ENCODE measurements around the gene ENTHD1. TPM values are rescaled to one million over a fixed set of nuclear protein-coding genes. Genes with fewer than 3 reads are reported as not detected.

ENTHD1 gene
- total RNA-seq, 1 donor from 2014 or later, result not detected

- Histone ChIP-seq H3K4me2 (no peak overlapping the region), H3K9me3 (ENCODE audit: low read depth) (no peaks in the 10 kb centered on the region), H3K79me2 (ENCODE audit: low read depth) (no peaks in the 10 kb centered on the region), H3F3A (ENCODE audit: low read depth) (no peaks in the 10 kb centered on the region), H3K4me1 (no peaks in the 10 kb centered on the region), H3K36me3 (no peaks in the 10 kb centered on the region), H3K4me3 (no peak overlapping the region), H3K9ac (no peak overlapping the region), H3K27ac (no peak overlapping the region), H2AFZ (replicated peaks) (no peak overlapping the region), H3K27me3 (no peaks in the 10 kb centered on the region), H4K20me1 (ENCODE audit: low read depth) (no peaks in the 10 kb centered on the region)
- DNase-seq (ENCODE audit: low spot score), result no peak
- H3K36me3 Mint-ChIP-seq, result no peaks in the 10 kb centered on the region
- TF ChIP-seq EZH2 (IDR thresholded peaks at IDR 0.05) (no peak), CTCF (IDR thresholded peaks at IDR 0.05) (no peak), EZH2phosphoT487 (IDR thresholded peaks at IDR 0.05) (no peak)
- peaks cover 4% of the 10 kb centered on the region for H3K4me1 Mint-ChIP-seq
- H3K4me3 Mint-ChIP-seq, result no peak overlapping the region
- H3K27me3 Mint-ChIP-seq (ENCODE audit: insufficient read depth, low read depth), result peaks cover 11% of the 10 kb centered on the region
- H3K9me3 Mint-ChIP-seq, result no peaks in the 10 kb centered on the region
- no peak overlapping the region for H3K27ac Mint-ChIP-seq
These were observed 30.7 kb upstream of the ENTHD1 start for GRCh38 chr22:39924286-39924685.

- H3K36me3 ChIP-seq, result no peaks in the 10 kb centered on the region
- no peak for DNase-seq (ENCODE audit: low spot score)
- no peak overlapping the region for H3K27ac Mint-ChIP-seq
- H3K4me1 Mint-ChIP-seq, result peaks cover 4% of the 10 kb centered on the region
- H3K27me3 Mint-ChIP-seq (ENCODE audit: insufficient read depth, low read depth), result peaks cover 11% of the 10 kb centered on the region
- H3K36me3 Mint-ChIP-seq, result no peaks in the 10 kb centered on the region
- no peaks in the 10 kb centered on the region for H3K4me1 ChIP-seq
- no peaks in the 10 kb centered on the region for H3K79me2 ChIP-seq (ENCODE audit: low read depth)
- H3K4me3 Mint-ChIP-seq, result no peak overlapping the region
- H3F3A ChIP-seq (ENCODE audit: low read depth), result no peaks in the 10 kb centered on the region
- H3K27me3 ChIP-seq, result no peaks in the 10 kb centered on the region
- no peak overlapping the region for H3K9ac ChIP-seq
- TF ChIP-seq CTCF (IDR thresholded peaks at IDR 0.05) (no peak), EZH2phosphoT487 (IDR thresholded peaks at IDR 0.05) (no peak), EZH2 (IDR thresholded peaks at IDR 0.05) (no peak)
- H2AFZ ChIP-seq (replicated peaks), result no peak overlapping the region
- H3K27ac ChIP-seq, result no peak overlapping the region
- no peaks in the 10 kb centered on the region for H3K9me3 ChIP-seq (ENCODE audit: low read depth)
- no peaks in the 10 kb centered on the region for H4K20me1 ChIP-seq (ENCODE audit: low read depth)
- H3K4me2 ChIP-seq, result no peak overlapping the region
- no peak overlapping the region for H3K4me3 ChIP-seq
- H3K9me3 Mint-ChIP-seq, result no peaks in the 10 kb centered on the region
These were observed 30.1 kb upstream of the ENTHD1 start for GRCh38 chr22:39923696-39924095.

- Histone ChIP-seq H3K27ac (no peak overlapping the region), H3K4me2 (no peak overlapping the region), H3K9ac (no peak overlapping the region), H3K79me2 (ENCODE audit: low read depth) (no peaks in the 10 kb centered on the region), H3F3A (ENCODE audit: low read depth) (peaks cover 6% of the 10 kb centered on the region), H3K9me3 (ENCODE audit: low read depth) (no peaks in the 10 kb centered on the region), H3K36me3 (no peaks in the 10 kb centered on the region), H2AFZ (replicated peaks) (no peak overlapping the region), H3K27me3 (no peaks in the 10 kb centered on the region), H3K4me1 (peaks cover 15% of the 10 kb centered on the region), H3K4me3 (no peak overlapping the region), H4K20me1 (ENCODE audit: low read depth) (no peaks in the 10 kb centered on the region)
- Mint-ChIP-seq H3K4me1 (peaks cover 23% of the 10 kb centered on the region), H3K27ac (peak overlapping the region; percentile 57), H3K4me3 (no peak overlapping the region), H3K27me3 (ENCODE audit: insufficient read depth, low read depth) (peaks cover 11% of the 10 kb centered on the region), H3K36me3 (no peaks in the 10 kb centered on the region), H3K9me3 (no peaks in the 10 kb centered on the region)
- no peak for DNase-seq (ENCODE audit: low spot score)
- TF ChIP-seq EZH2 (IDR thresholded peaks at IDR 0.05) (no peak), CTCF (IDR thresholded peaks at IDR 0.05) (no peak), EZH2phosphoT487 (IDR thresholded peaks at IDR 0.05) (no peak)
These were observed 26.7 kb upstream of the ENTHD1 start for GRCh38 chr22:39920134-39920743.

Measured in neural progenitor cell (in vitro differentiated cells).